GM23338 (cell line): ENCODE data around the gene EML1. TPM values are rescaled to one million over a fixed set of nuclear protein-coding genes. Genes with fewer than 3 reads are reported as not detected.

Source experiments
- ATAC-seq: fragments of 200-7000 bp; cut with Tn5 transposase; 3 replicates; pipeline ENCODE4 v1.9.1; 2020
- DNase-seq: peaks from one replicate; pipeline ENCODE4 v3.0.0-alpha.2; 2015; ENCODE audit warnings: low spot score
- H2AFZ ChIP-seq: fragments of 200-600 bp; sonication (generic); 2 replicates; pipeline ENCODE4 v1.8.0; 2016; ENCODE audit warnings: antibody characterized with exemption, mild to moderate bottlenecking, moderate library complexity
- H3F3A ChIP-seq: fragments of 200-600 bp; sonication (generic); replicated peaks from 2 replicates; pipeline ENCODE4 v1.8.0; 2017; ENCODE audit warnings: antibody characterized with exemption, mixed run types, low read depth
- H3K27ac ChIP-seq: fragments of 200-600 bp; sonication (generic); 2 replicates; pipeline ENCODE4 v1.6.1; 2016; ENCODE audit warnings: low read depth
- H3K27me3 ChIP-seq: fragments of 200-600 bp; sonication (generic); 2 replicates; pipeline ENCODE4 v1.8.0; 2016; ENCODE audit warnings: mild to moderate bottlenecking, mixed run types, moderate library complexity; ENCODE audit not compliant: insufficient read depth
- H3K36me3 ChIP-seq: fragments of 200-600 bp; sonication (generic); 2 replicates; pipeline ENCODE4 v1.8.0; 2016; ENCODE audit warnings: mild to moderate bottlenecking; ENCODE audit not compliant: insufficient read depth
- H3K4me1 ChIP-seq: fragments of 200-600 bp; sonication (generic); 2 replicates; pipeline ENCODE4 v1.8.0; 2016; ENCODE audit warnings: mild to moderate bottlenecking, moderate library complexity; ENCODE audit not compliant: insufficient read depth
- H3K4me2 ChIP-seq: fragments of 200-600 bp; sonication (generic); 2 replicates; pipeline ENCODE4 v1.7.1; 2017; ENCODE audit warnings: mixed run types
- H3K4me3 ChIP-seq: fragments of 200-600 bp; sonication (generic); 2 replicates; pipeline ENCODE4 v1.6.1; 2016; ENCODE audit warnings: mixed run types
- H3K79me2 ChIP-seq: fragments of 200-600 bp; sonication (generic); replicated peaks from 2 replicates; pipeline ENCODE4 v1.8.0; 2017; ENCODE audit warnings: mild to moderate bottlenecking; ENCODE audit not compliant: insufficient read depth
- H3K9me2 ChIP-seq: fragments of 200-600 bp; sonication (generic); 2 replicates; pipeline ENCODE4 v1.8.0; 2017; ENCODE audit not compliant: insufficient read depth
- H4K20me1 ChIP-seq: fragments of 200-600 bp; sonication (generic); replicated peaks from 2 replicates; pipeline ENCODE4 v1.8.0; 2017; ENCODE audit warnings: mild to moderate bottlenecking; ENCODE audit not compliant: insufficient read depth
- H3K27ac Mint-ChIP-seq: 2 replicates; pipeline ENCODE4 v1.8.0; 2020; ENCODE audit warnings: inconsistent platforms, mild to moderate bottlenecking, moderate library complexity, mixed read lengths
- H3K27me3 Mint-ChIP-seq: 3 replicates; pipeline ENCODE4 v1.8.0; 2022; ENCODE audit warnings: low read depth, mild to moderate bottlenecking, moderate library complexity, mixed read lengths, inconsistent platforms; ENCODE audit not compliant: insufficient read depth, poor library complexity
- H3K36me3 Mint-ChIP-seq: 3 replicates; pipeline ENCODE4 v1.8.0; 2021; ENCODE audit warnings: low read depth, mild to moderate bottlenecking, inconsistent platforms, moderate library complexity, mixed read lengths
- H3K4me1 Mint-ChIP-seq: 3 replicates; pipeline ENCODE4 v1.8.0; 2020; ENCODE audit warnings: mild to moderate bottlenecking, inconsistent platforms, mixed read lengths
- H3K4me3 Mint-ChIP-seq: 3 replicates; pipeline ENCODE4 v1.8.0; 2021; ENCODE audit warnings: moderate library complexity, mild to moderate bottlenecking, inconsistent platforms, mixed read lengths
- H3K9me3 Mint-ChIP-seq: 3 replicates; pipeline ENCODE4 v1.8.0; 2020; ENCODE audit warnings: moderate library complexity, mild to moderate bottlenecking, inconsistent platforms, mixed read lengths
- CREB1 ChIP-seq: fragments of 250-450 bp; sonication (Bioruptor Pico); IDR thresholded peaks from 2 replicates; pipeline ENCODE4 v1.5.0; 2020; ENCODE audit warnings: low read depth, mild to moderate bottlenecking, moderate library complexity
- EZH2 ChIP-seq: fragments of 200-600 bp; sonication (generic); IDR thresholded peaks from one replicate; pipeline ENCODE4 v1.8.0; 2017; ENCODE audit warnings: antibody characterized with exemption, mild to moderate bottlenecking, low read depth; ENCODE audit not compliant: unreplicated experiment
- JUNB ChIP-seq: IDR thresholded peaks from one replicate; pipeline ENCODE4 v1.6.1; 2016; ENCODE audit warnings: antibody characterized with exemption; ENCODE audit not compliant: unreplicated experiment
- NANOG ChIP-seq: IDR thresholded peaks from 2 replicates; pipeline ENCODE4 v1.6.1; 2016; ENCODE audit warnings: antibody characterized with exemption, borderline replicate concordance
- ZNF331 ChIP-seq: fragments of 250-450 bp; sonication (Bioruptor Pico); IDR thresholded peaks from 2 replicates; pipeline ENCODE4 v1.5.0; 2020; ENCODE audit warnings: low read depth, mild to moderate bottlenecking, moderate library complexity
- polyA plus RNA-seq: library from polyadenylated mRNA; unstranded; fragments of >200 nt; fragmentation: Nextera tagmentation; extraction: Ambion mirVana; gene quantifications from 2 replicates; pipeline ENCODE4 v1.2.1, GENCODE V29; 2016
- total RNA-seq: library from RNA; depleted of rRNA; stranded (reverse); fragments of >200 nt; shearing (Covaris generic); gene quantifications from 2 replicates; pipeline ENCODE4 v1.2.3, GENCODE V29; 2014
- TF ChIP-seq, protein P1 (sequence below): IDR thresholded peaks from one replicate; pipeline ENCODE4 v1.6.1; 2018; ENCODE audit warnings: antibody characterized with exemption; ENCODE audit not compliant: unreplicated experiment
- TF ChIP-seq, protein P2 (sequence below), 2 experiments: fragments of 200-600 bp in 1 of 2; sonication (generic) in 1 of 2; conservative IDR thresholded peaks; 2 replicates each; pipeline versions ENCODE4 v1.5.1 to v1.6.1; 2016 to 2017; ENCODE audit warnings: antibody characterized with exemption in 2 of 2, low read depth in 2 of 2, mild to moderate bottlenecking in 2 of 2, moderate library complexity in 1 of 2

Gene EML1
- total and polyA plus RNA-seq, 2 experiments from 2014 or later: 7.0 to 18.1 TPM

DNA sequence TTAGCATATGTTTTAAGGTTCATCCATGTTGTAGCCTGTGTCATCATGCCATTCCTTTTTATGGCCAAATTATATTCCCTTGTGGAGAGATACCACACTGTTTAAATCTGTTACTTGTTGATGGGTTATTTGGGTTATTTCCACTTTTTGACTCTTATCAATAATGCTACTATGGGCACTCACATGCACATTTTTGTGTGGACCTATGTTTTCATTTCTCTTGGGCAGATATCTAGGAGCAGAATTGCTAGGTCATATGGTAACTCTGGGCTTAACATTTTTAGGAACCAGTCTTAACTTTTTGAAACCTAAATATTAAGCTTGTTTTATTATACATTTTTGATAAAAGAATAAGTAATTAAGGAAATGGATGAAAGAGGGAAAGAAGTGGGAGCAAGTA lies 4.0 kb downstream of the EML1 start (continued):
- TF ChIP-seq, protein P1, sequence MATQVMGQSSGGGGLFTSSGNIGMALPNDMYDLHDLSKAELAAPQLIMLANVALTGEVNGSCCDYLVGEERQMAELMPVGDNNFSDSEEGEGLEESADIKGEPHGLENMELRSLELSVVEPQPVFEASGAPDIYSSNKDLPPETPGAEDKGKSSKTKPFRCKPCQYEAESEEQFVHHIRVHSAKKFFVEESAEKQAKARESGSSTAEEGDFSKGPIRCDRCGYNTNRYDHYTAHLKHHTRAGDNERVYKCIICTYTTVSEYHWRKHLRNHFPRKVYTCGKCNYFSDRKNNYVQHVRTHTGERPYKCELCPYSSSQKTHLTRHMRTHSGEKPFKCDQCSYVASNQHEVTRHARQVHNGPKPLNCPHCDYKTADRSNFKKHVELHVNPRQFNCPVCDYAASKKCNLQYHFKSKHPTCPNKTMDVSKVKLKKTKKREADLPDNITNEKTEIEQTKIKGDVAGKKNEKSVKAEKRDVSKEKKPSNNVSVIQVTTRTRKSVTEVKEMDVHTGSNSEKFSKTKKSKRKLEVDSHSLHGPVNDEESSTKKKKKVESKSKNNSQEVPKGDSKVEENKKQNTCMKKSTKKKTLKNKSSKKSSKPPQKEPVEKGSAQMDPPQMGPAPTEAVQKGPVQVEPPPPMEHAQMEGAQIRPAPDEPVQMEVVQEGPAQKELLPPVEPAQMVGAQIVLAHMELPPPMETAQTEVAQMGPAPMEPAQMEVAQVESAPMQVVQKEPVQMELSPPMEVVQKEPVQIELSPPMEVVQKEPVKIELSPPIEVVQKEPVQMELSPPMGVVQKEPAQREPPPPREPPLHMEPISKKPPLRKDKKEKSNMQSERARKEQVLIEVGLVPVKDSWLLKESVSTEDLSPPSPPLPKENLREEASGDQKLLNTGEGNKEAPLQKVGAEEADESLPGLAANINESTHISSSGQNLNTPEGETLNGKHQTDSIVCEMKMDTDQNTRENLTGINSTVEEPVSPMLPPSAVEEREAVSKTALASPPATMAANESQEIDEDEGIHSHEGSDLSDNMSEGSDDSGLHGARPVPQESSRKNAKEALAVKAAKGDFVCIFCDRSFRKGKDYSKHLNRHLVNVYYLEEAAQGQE: no peak
- no peak for TF ChIP-seq JUNB
- no peak for TF ChIP-seq ZNF331
- TF ChIP-seq, protein P2, sequence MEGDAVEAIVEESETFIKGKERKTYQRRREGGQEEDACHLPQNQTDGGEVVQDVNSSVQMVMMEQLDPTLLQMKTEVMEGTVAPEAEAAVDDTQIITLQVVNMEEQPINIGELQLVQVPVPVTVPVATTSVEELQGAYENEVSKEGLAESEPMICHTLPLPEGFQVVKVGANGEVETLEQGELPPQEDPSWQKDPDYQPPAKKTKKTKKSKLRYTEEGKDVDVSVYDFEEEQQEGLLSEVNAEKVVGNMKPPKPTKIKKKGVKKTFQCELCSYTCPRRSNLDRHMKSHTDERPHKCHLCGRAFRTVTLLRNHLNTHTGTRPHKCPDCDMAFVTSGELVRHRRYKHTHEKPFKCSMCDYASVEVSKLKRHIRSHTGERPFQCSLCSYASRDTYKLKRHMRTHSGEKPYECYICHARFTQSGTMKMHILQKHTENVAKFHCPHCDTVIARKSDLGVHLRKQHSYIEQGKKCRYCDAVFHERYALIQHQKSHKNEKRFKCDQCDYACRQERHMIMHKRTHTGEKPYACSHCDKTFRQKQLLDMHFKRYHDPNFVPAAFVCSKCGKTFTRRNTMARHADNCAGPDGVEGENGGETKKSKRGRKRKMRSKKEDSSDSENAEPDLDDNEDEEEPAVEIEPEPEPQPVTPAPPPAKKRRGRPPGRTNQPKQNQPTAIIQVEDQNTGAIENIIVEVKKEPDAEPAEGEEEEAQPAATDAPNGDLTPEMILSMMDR (conservative IDR thresholded peaks at IDR 0.05; ENCODE audit: low read depth in 2 of 2): no peak
- TF ChIP-seq EZH2: no peak
- no peak for TF ChIP-seq NANOG
- TF ChIP-seq CREB1 (CRISPR knock-in tag): no peak

DNA sequence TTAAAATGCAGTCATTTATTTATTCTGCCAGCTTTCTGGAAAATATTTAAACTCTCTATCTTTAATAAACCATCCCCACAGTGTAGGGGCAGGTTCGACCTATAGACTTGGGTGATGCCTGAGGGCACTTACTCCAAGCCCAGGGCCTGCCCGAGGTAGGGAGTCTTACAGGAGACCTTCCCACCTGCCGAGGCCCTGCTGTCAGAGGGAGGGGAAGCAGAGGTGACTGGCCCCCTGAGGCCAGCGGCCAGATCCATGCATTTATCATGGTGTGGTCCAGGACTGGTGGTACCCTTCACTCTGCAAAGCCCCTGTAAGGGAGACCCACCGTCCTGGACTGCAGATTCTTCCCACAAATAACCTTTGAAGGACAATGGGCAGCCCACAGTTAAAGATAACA lies 7.6 kb downstream of the EML1 start:
- H2AFZ ChIP-seq: no peak overlapping the region
- peaks cover 3% of the 10 kb centered on the region for H3K27me3 Mint-ChIP-seq
- no peaks in the 10 kb centered on the region for H3K36me3 Mint-ChIP-seq
- no peaks in the 10 kb centered on the region for H3F3A ChIP-seq
- no peaks in the 10 kb centered on the region for H3K27me3 ChIP-seq
- no peaks in the 10 kb centered on the region for H3K36me3 ChIP-seq
- H3K4me1 Mint-ChIP-seq: peaks cover 15% of the 10 kb centered on the region
- no peak overlapping the region for H3K27ac ChIP-seq
- H3K9me2 ChIP-seq: no peaks in the 10 kb centered on the region
- DNase-seq (no peak), ATAC-seq (peak; percentile 34)
- no peak overlapping the region for H3K4me3 ChIP-seq
- no peak overlapping the region for H3K4me2 ChIP-seq
- H3K79me2 ChIP-seq: peaks cover 15% of the 10 kb centered on the region
- TF ChIP-seq CREB1 (CRISPR knock-in tag): no peak
- no peaks in the 10 kb centered on the region for H4K20me1 ChIP-seq
- no peak overlapping the region for H3K4me3 Mint-ChIP-seq
- no peak overlapping the region for H3K27ac Mint-ChIP-seq
- no peaks in the 10 kb centered on the region for H3K4me1 ChIP-seq
- H3K9me3 Mint-ChIP-seq: no peaks in the 10 kb centered on the region

DNA sequence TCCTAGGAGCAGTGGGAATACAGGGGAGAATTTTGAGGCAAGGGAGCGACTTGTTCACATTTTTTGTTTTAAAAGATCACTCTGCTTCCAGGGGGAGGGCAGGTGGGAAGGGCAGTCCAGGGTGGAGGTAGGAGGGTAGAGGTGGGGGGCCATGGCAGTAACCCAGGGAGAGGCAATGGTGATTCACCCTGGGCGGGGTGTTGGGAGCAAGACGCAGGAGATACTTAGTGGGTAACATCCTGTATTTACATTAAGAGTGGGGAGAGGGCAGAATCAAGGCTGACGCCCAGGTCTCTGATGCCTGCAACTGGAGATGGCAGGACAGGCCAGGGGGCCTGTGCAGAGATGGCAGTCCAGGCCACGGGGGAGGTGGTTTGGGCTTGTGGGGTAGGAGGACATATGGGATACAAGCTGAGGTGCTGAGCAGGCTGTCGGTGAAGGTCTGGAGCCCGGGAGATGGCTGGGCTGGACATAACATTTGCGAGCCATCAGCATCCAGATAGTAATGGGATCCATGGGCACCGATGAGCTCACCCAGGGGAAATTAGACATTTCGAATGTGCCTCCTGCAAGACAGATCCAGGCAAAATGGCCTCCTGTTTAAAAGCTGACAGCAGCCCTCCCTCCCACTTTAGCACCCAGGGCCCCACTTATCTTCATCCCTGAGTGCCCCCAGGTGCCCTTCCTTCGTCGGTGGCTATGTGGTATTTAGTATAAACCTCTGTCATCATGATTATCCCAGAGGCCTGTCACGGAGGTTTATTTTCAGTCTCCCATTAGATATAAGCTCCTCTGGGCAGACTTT lies 9.3 kb downstream of the EML1 start:
- H3K4me1 Mint-ChIP-seq: peaks cover 15% of the 10 kb centered on the region
- H3K4me3 Mint-ChIP-seq: no peak overlapping the region
- Histone ChIP-seq H3K9me2 (no peaks in the 10 kb centered on the region), H4K20me1 (no peaks in the 10 kb centered on the region), H3K27ac (no peak overlapping the region), H3K79me2 (peaks cover 14% of the 10 kb centered on the region), H3K27me3 (no peaks in the 10 kb centered on the region), H3K4me1 (no peaks in the 10 kb centered on the region), H3K4me2 (no peak overlapping the region), H3K36me3 (no peaks in the 10 kb centered on the region), H3F3A (no peaks in the 10 kb centered on the region), H2AFZ (no peak overlapping the region), H3K4me3 (no peak overlapping the region)
- ATAC-seq (no peak), DNase-seq (no peak)
- no peaks in the 10 kb centered on the region for H3K36me3 Mint-ChIP-seq
- no peak overlapping the region for H3K27ac Mint-ChIP-seq
- peaks cover 6% of the 10 kb centered on the region for H3K27me3 Mint-ChIP-seq
- H3K9me3 Mint-ChIP-seq: no peaks in the 10 kb centered on the region
- TF ChIP-seq, protein P2 (conservative IDR thresholded peaks at IDR 0.05; ENCODE audit: low read depth in 2 of 2): no peak
